ENCODE results near the gene CISD1.

Gene CISD1

DNA sequence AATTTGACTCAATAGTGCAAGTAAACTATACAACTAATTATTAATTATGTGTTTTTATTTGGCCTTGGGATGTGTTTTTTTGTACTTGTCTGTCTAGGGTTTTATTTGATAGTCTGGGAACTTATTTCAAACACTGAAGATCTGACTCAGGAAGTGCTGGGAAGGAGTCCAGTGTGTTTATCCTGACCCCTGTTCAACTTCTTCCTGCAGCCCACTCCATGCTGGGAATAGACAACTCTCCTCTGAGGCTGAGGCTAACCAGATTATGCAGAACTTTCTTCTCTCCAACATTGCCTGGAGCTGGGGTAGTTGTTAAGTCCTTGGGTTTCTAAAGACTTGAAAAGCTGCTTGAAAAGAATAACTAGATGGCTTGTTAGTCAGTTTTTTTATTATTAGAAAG is 6.9 kb downstream of the CISD1 start:
- H3K4me2 ChIP-seq (ENCODE audit: insufficient read depth, low read length): no peak overlapping the region
- ATAC-seq (ENCODE audit: insufficient read depth, low read depth) (no peak), DNase-seq (no peak)
- peaks cover 16% of the 10 kb centered on the region for H3K4me1 ChIP-seq (ENCODE audit: insufficient read depth, low read length)
- no peaks in the 10 kb centered on the region for H3K9me3 ChIP-seq (ENCODE audit: insufficient read depth, low read length, severe bottlenecking)
- H4K20me1 ChIP-seq (ENCODE audit: insufficient read depth, low read length): peaks cover 6% of the 10 kb centered on the region; the same call in 1 of the 2 replicates
- peaks cover 47% of the 10 kb centered on the region for H3K79me2 ChIP-seq (ENCODE audit: insufficient read depth, low read length)
- TF ChIP-seq EZH2 (IDR thresholded peaks at IDR 0.05; ENCODE audit: borderline replicate concordance, low read depth, low read length, severe bottlenecking): no peak
- TF ChIP-seq, protein P1, sequence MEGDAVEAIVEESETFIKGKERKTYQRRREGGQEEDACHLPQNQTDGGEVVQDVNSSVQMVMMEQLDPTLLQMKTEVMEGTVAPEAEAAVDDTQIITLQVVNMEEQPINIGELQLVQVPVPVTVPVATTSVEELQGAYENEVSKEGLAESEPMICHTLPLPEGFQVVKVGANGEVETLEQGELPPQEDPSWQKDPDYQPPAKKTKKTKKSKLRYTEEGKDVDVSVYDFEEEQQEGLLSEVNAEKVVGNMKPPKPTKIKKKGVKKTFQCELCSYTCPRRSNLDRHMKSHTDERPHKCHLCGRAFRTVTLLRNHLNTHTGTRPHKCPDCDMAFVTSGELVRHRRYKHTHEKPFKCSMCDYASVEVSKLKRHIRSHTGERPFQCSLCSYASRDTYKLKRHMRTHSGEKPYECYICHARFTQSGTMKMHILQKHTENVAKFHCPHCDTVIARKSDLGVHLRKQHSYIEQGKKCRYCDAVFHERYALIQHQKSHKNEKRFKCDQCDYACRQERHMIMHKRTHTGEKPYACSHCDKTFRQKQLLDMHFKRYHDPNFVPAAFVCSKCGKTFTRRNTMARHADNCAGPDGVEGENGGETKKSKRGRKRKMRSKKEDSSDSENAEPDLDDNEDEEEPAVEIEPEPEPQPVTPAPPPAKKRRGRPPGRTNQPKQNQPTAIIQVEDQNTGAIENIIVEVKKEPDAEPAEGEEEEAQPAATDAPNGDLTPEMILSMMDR (IDR thresholded peaks at IDR 0.05; ENCODE audit: borderline replicate concordance, extremely low read depth, low read length, poor library complexity, severe bottlenecking): no peak
- H3K36me3 ChIP-seq (ENCODE audit: insufficient read depth, low read length): peaks cover 24% of the 10 kb centered on the region
- no peak overlapping the region for H3K27ac ChIP-seq (ENCODE audit: low read length)
- H3K9ac ChIP-seq (ENCODE audit: low read depth, low read length): no peak overlapping the region
- no peak overlapping the region for H3K4me3 ChIP-seq (ENCODE audit: low read depth in 1 of 2, low read length in 2 of 2)
- no peaks in the 10 kb centered on the region for H3K27me3 ChIP-seq (ENCODE audit: insufficient read depth, low read length, poor library complexity)
- no peak overlapping the region for H2AFZ ChIP-seq (ENCODE audit: low read depth, low read length)

DNA sequence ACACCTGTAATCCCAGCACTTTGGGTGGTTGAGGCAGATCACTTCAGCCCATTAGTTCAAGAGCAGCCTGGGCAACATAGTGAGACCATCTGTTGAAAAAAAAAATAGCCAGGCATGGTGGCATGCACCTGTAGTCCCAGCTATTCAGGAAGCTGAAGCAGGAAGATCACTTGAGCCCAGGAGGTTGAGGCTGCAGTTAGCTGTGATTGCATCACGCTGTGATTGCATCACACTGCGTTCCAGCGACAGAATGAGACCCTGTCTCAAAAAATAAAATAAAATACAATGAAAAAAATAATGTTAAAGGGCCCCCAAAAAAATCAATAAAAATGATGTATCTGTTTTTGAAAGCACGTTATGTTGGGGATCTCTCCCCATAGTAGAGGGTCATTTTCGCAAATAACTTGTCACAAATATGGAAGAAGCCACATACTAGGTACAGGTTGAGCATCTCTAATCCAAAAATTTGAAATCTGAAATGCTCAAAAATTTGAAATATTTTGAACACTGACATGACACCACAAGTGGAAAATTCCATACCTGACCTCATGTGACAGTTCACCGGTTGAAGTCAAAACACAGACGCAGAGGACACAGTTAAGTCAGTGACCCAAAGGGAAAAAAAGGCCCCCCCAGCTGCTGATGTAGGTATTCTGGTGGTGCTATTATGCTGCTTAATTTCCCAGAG is 9.5 kb downstream of the CISD1 start:
- H3K9me3 ChIP-seq (ENCODE audit: insufficient read depth, low read length, severe bottlenecking): no peaks in the 10 kb centered on the region
- peaks cover 26% of the 10 kb centered on the region for H3K79me2 ChIP-seq (ENCODE audit: insufficient read depth, low read length)
- TF ChIP-seq EZH2 (IDR thresholded peaks at IDR 0.05; ENCODE audit: borderline replicate concordance, low read depth, low read length, severe bottlenecking): no peak
- TF ChIP-seq, protein P1 (IDR thresholded peaks at IDR 0.05; ENCODE audit: borderline replicate concordance, extremely low read depth, low read length, poor library complexity, severe bottlenecking): no peak
- peak; percentile 59 for ATAC-seq (ENCODE audit: insufficient read depth, low read depth)
- no peak overlapping the region for H3K4me3 ChIP-seq (ENCODE audit: low read depth in 1 of 2, low read length in 2 of 2)
- H3K4me2 ChIP-seq (ENCODE audit: insufficient read depth, low read length): no peak overlapping the region
- H3K9ac ChIP-seq (ENCODE audit: low read depth, low read length): no peak overlapping the region
- no peak overlapping the region for H2AFZ ChIP-seq (ENCODE audit: low read depth, low read length)
- peaks cover 32% of the 10 kb centered on the region for H3K36me3 ChIP-seq (ENCODE audit: insufficient read depth, low read length)
- peaks cover 12% of the 10 kb centered on the region for H3K4me1 ChIP-seq (ENCODE audit: insufficient read depth, low read length)
- H3K27ac ChIP-seq (ENCODE audit: low read length): no peak overlapping the region
- no peaks in the 10 kb centered on the region for H3K27me3 ChIP-seq (ENCODE audit: insufficient read depth, low read length, poor library complexity)
- peak; percentile 45 for DNase-seq
- peaks cover 2% of the 10 kb centered on the region; the same call in 1 of the 2 replicates for H4K20me1 ChIP-seq (ENCODE audit: insufficient read depth, low read length)

DNA sequence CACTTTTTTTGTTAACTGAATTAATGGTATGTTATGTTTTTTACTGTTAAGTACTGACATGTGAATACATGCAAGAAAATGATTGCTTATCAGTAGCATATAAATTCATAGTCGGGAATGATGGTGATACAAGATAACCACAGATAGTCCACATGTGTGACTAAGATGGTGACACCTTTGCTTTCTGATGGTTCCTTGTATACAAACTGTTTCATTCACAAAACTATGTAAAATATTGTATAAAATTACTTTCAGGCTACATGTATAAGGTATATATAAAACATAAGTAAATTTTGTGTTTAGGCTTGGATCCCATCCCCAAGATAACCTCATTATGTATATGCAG is 10.0 kb downstream of the CISD1 start:
- Histone ChIP-seq H3K4me3 (ENCODE audit: low read depth in 1 of 2, low read length in 2 of 2) (no peak overlapping the region), H3K4me2 (ENCODE audit: insufficient read depth, low read length) (no peak overlapping the region), H3K27me3 (ENCODE audit: insufficient read depth, low read length, poor library complexity) (no peaks in the 10 kb centered on the region), H3K79me2 (ENCODE audit: insufficient read depth, low read length) (peaks cover 23% of the 10 kb centered on the region), H3K36me3 (ENCODE audit: insufficient read depth, low read length) (peaks cover 32% of the 10 kb centered on the region), H4K20me1 (ENCODE audit: insufficient read depth, low read length) (peaks cover 2% of the 10 kb centered on the region; the same call in 1 of the 2 replicates), H3K27ac (ENCODE audit: low read length) (no peak overlapping the region), H3K4me1 (ENCODE audit: insufficient read depth, low read length) (peaks cover 12% of the 10 kb centered on the region), H3K9ac (ENCODE audit: low read depth, low read length) (no peak overlapping the region), H3K9me3 (ENCODE audit: insufficient read depth, low read length, severe bottlenecking) (no peaks in the 10 kb centered on the region), H2AFZ (ENCODE audit: low read depth, low read length) (no peak overlapping the region)
- ATAC-seq (ENCODE audit: insufficient read depth, low read depth) (no peak), DNase-seq (no peak)
- TF ChIP-seq, protein P1 (IDR thresholded peaks at IDR 0.05; ENCODE audit: borderline replicate concordance, extremely low read depth, low read length, poor library complexity, severe bottlenecking): no peak
- TF ChIP-seq EZH2 (IDR thresholded peaks at IDR 0.05; ENCODE audit: borderline replicate concordance, low read depth, low read length, severe bottlenecking): no peak
